Stimulated activated CD8-positive, alpha-beta memory T cell treated with anti-CD3 and anti-CD28 coated beads, Interleukin-15, amount 100 ng/mL, for 24 hours (primary cell): ENCODE data around the gene ZC3H12C.

Source experiments
- DNase-seq: peaks from one replicate; pipeline ENCODE4 v3.0.0-alpha.2; 2020; ENCODE audit warnings: low read depth

ZC3H12C gene

GRCh38 chr11:110098645-110099044 lies 5.5 kb downstream of the ZC3H12C start:
- DNase-seq: no peak

GRCh38 chr11:110100476-110101240 lies 7.5 kb downstream of the ZC3H12C start:
- DNase-seq: no peak

- no peak for DNase-seq
These were observed 13.6 kb downstream of the ZC3H12C start for GRCh38 chr11:110106713-110107274.

- DNase-seq: no peak
These were observed 17.7 kb downstream of the ZC3H12C start for GRCh38 chr11:110110854-110111253.

- DNase-seq: no peak
These were observed 19.3 kb downstream of the ZC3H12C start for GRCh38 chr11:110112457-110112856.

GRCh38 chr11:110113505-110113904 lies 20.3 kb downstream of the ZC3H12C start:
- no peak for DNase-seq

GRCh38 chr11:110113973-110114372 lies 20.8 kb downstream of the ZC3H12C start:
- no peak for DNase-seq

GRCh38 chr11:110119317-110119716 lies 26.1 kb downstream of the ZC3H12C start:
- DNase-seq: no peak

- no peak for DNase-seq
These were observed 28.0 kb downstream of the ZC3H12C start for GRCh38 chr11:110121204-110121603.

GRCh38 chr11:110123003-110123402 lies 29.8 kb downstream of the ZC3H12C start:
- DNase-seq: no peak

- no peak for DNase-seq
These were observed 31.4 kb downstream of the ZC3H12C start for GRCh38 chr11:110124605-110125004.

- no peak for DNase-seq
These were observed 32.4 kb downstream of the ZC3H12C start for GRCh38 chr11:110125632-110126031.

GRCh38 chr11:110126936-110127335 lies 33.7 kb downstream of the ZC3H12C start:
- DNase-seq: no peak

GRCh38 chr11:110128161-110128560 lies 35.0 kb downstream of the ZC3H12C start:
- no peak for DNase-seq

GRCh38 chr11:110130642-110131238 lies 37.5 kb downstream of the ZC3H12C start:
- DNase-seq: no peak

- DNase-seq: no peak
These were observed 38.4 kb downstream of the ZC3H12C start for GRCh38 chr11:110131386-110132123.

GRCh38 chr11:110133160-110133559 lies 40.0 kb downstream of the ZC3H12C start:
- no peak for DNase-seq

- DNase-seq: no peak
These were observed 40.9 kb downstream of the ZC3H12C start for GRCh38 chr11:110134110-110134509.

GRCh38 chr11:110141812-110142211 lies 48.6 kb downstream of the ZC3H12C start:
- DNase-seq: no peak

GRCh38 chr11:110147962-110148709 lies 54.9 kb downstream of the ZC3H12C start:
- no peak for DNase-seq

GRCh38 chr11:110148775-110149744 lies 55.9 kb downstream of the ZC3H12C start:
- DNase-seq: no peak
